ENCODE measurements around the gene LIMA1. TPM values are rescaled to one million over a fixed set of nuclear protein-coding genes. Genes with fewer than 3 reads are reported as not detected.

The LIMA1 gene
- total and polyA plus RNA-seq, 9 of the 15 experiments (the other 6 are each of a cell fraction or from before 2014, with no cell fraction given), result 20.2 to 37.8 (median 27.3) TPM

GRCh38 chr12:50221228-50222008, 61.9 kb downstream of the LIMA1 start (continued):
- TF ChIP-seq ZNF12 (CRISPR knock-in tag; IDR thresholded peaks at IDR 0.05), result no peak
- peak; percentile 35; the same call in 1 of the 2 replicates for TF ChIP-seq ARID1B (IDR thresholded peaks at IDR 0.05)
- peak; percentile 46 for TF ChIP-seq KDM5B (IDR thresholded peaks at IDR 0.05; ENCODE audit: insufficient replicate concordance, low read depth, low read length)
- peak; percentile 4 for TF ChIP-seq MEIS2 (IDR thresholded peaks at IDR 0.05; ENCODE audit: partially characterized antibody)
- TF ChIP-seq POLR2AphosphoS5 (IDR thresholded peaks at IDR 0.05; ENCODE audit: control insufficient read depth, insufficient read depth, low read depth, low read length), result peak; percentile 53; the same call in 1 of the 2 replicates
- TF ChIP-seq CCAR2 (IDR thresholded peaks at IDR 0.05; ENCODE audit: low read depth, low read length), result no peak
- TF ChIP-seq ZNF134 (CRISPR knock-in tag; conservative IDR thresholded peaks at IDR 0.05), result no peak
- TF ChIP-seq JUND (IDR thresholded peaks at IDR 0.05; ENCODE audit: borderline replicate concordance, low read depth, low read length), result no peak
- TF ChIP-seq JUND (tag; IDR thresholded peaks at IDR 0.05; ENCODE audit: borderline replicate concordance, low read depth, low read length), result 0 out of 3 replicates have a peak, but pooled peaks have one; percentile 8
- no peak; the same call in 1 of the 2 replicates for TF ChIP-seq LCOR (CRISPR knock-in tag; IDR thresholded peaks at IDR 0.05)
- peak; percentile 50 for TF ChIP-seq TAF9B (IDR thresholded peaks at IDR 0.05; ENCODE audit: partially characterized antibody)
- TF ChIP-seq SMARCC2 (IDR thresholded peaks at IDR 0.05; ENCODE audit: low read depth), result peak; percentile 22; the same call in 1 of the 2 replicates
- TF ChIP-seq CEBPB (tag; IDR thresholded peaks at IDR 0.05), result no peak
- 0 out of 2 replicates have a peak, but pooled peaks have one; percentile 13 for TF ChIP-seq ZNF316 (IDR thresholded peaks at IDR 0.05)
